Adrenal gland (tissue), 19 donors: ENCODE data around the gene CCL7. TPM values are rescaled to one million over a fixed set of nuclear protein-coding genes. Genes with fewer than 3 reads are reported as not detected.

Source experiments
- DNase-seq, 7 donors: peaks; one replicate each; pipeline ENCODE4 v3.0.0-alpha.2; 2019 to 2020
- H3K27ac ChIP-seq, 5 donors: fragments of 200-600 bp; sonication (generic) in 4 of 5; 1 replicate in 3 of 5; 2 replicates in 2 of 5; pipeline versions ENCODE4 v1.5.1 to v1.8.0; 2016 to 2020; ENCODE audit warnings: mild to moderate bottlenecking in 1 of 5
- H3K27me3 ChIP-seq: fragments of 200-600 bp; 2 replicates; pipeline ENCODE4 v1.8.0; 2021
- H3K36me3 ChIP-seq, 2 donors: fragments of 200-600 bp; replicated peaks in 1 of 2; 1 replicate in 1 of 2; 2 replicates in 1 of 2; pipeline versions ENCODE4 v1.5.1 to v1.8.0; 2018 to 2022
- H3K4me1 ChIP-seq, 2 donors: fragments of 200-600 bp; replicated peaks in 1 of 2; 1 replicate in 1 of 2; 2 replicates in 1 of 2; pipeline versions ENCODE4 v1.5.1 to v1.8.0; 2018 to 2021
- H3K4me3 ChIP-seq, 4 donors: fragments of 200-600 bp; sonication (generic) in 3 of 4; one replicate each; pipeline ENCODE4 v1.5.1; 2016 to 2018
- H3K9me3 ChIP-seq, 3 donors: fragments of 200-600 bp; sonication (generic) in 1 of 3; replicated peaks in 1 of 3; 1 replicate in 2 of 3; 2 replicates in 1 of 3; pipeline versions ENCODE4 v1.5.1 to v1.8.0; 2016 to 2021
- CTCF ChIP-seq, 6 experiments: fragments of 450-650 bp in 4 of 6; fragments of 200-600 bp in 2 of 6; sonication (generic) in 1 of 6; IDR thresholded peaks; 1 replicate in 5 of 6; 2 replicates in 1 of 6; pipeline versions ENCODE4 v1.5.1 to v1.8.0; 2016 to 2021; ENCODE audit warnings: antibody characterized with exemption in 6 of 6, mild to moderate bottlenecking in 2 of 6, moderate library complexity in 1 of 6
- POLR2A ChIP-seq, 2 donors: fragments of 450-650 bp; IDR thresholded peaks; one replicate each; pipeline ENCODE4 v1.6.1; 2017; ENCODE audit warnings: antibody characterized with exemption in 2 of 2, mild to moderate bottlenecking in 2 of 2, moderate library complexity in 1 of 2
- WGBS, 4 donors: extraction: QIAGEN DNeasy Blood & Tissue Kit in 2 of 4; methylation state at CpG; one replicate each; pipeline versions ENCODE4 v1.1.5 to v1.1.7; 2013 to 2017; 5-methylcytosine and 5-hydroxymethylcytosine counted together
- intact Hi-C, 2 donors: fragments of 100-400 bp; cut with DNase I; formaldehyde crosslinking; loops; one replicate each; pipeline versions ENCODE4 v1.14.1 to v1.15.0; 2022 to 2023
- long read RNA-seq, 10 donors: library from polyadenylated mRNA in 3 of 10; unstranded in 2 of 10; stranded (forward) in 1 of 10; transcript quantifications; one replicate each; pipeline ENCODE4 v2.0.0 and lab custom pipeline, GENCODE V29; 2021 to 2026
- polyA plus RNA-seq, 3 donors: library from polyadenylated mRNA; stranded (reverse); fragments of 200-250 nt in 2 of 3; fragments of 350-450 nt in 1 of 3; fragmentation: Illumina TruSeq in 1 of 3; extraction: RNeasy Lipid Tissue Mini Kit (QIAGEN cat#74804) in 1 of 3; gene quantifications; one replicate each; pipeline ENCODE4 v1.2.3, GENCODE V29; 2013 to 2014
- total RNA-seq, 9 donors: library from RNA; depleted of rRNA in 4 of 9; stranded (reverse); fragments of >200 nt in 4 of 9; fragments of 120-200 nt in 1 of 9; fragmentation: NEBNext Ultra II Directional in 1 of 9; extraction: Animal tissue kit (Norgen Biotek cat#: 25700) in 1 of 9; gene quantifications; one replicate each; pipeline versions ENCODE4 v1.1.0 to v1.2.4, GENCODE V29; 2013 to 2023
- donor health status: healthy with polysubstance abuse.
- donor health status: Bipolar disorder and iron deficiency.
- donor health status: DM: yes; HTN: yes; CAD: no.
- donor health status: DM: no; HTN: no; CAD: no.
- donor health status: DM: no; HTN: no; CAD: no.
- donor health status: DM: yes; HTN: yes; CAD: no.

Gene CCL7
- total RNA-seq = 1 to 10 TPM in 1 of 9 donors, not detected in 8; 2.2 TPM
- polyA plus RNA-seq = under 1 TPM in 2 of 3 donors, not detected in 1; 0.64 to 0.74 TPM
- long read RNA-seq, donor 1 = 0 reads
- long read RNA-seq, donor 2 = 0 reads
- long read RNA-seq, donor 3 = 0 reads
- long read RNA-seq, donor 4, partial matches to known transcripts = 0 of 1 reads
- long read RNA-seq, donor 4, other reads (novel, unspliced or antisense) = 0 of 1 reads
- long read RNA-seq, donor 5 = 0 reads
- long read RNA-seq, donor 6 = 0 reads
- long read RNA-seq, donor 7 = 0 reads
- long read RNA-seq, donor 8 = 0 reads
- long read RNA-seq, donor 9 = 0 reads
- long read RNA-seq, donor 10 = 0 reads

GRCh38 chr17:34269969-34270368 lies at the start of gene CCL7:
Gene CCL7 (plus strand): TSS chr17:34270221. CDS start chr17:34270291, 70 bp downstream.
- Histone ChIP-seq H3K9me3 (no peaks in the 10 kb centered on the region), H3K4me1 (no peaks in the 10 kb centered on the region), H3K27me3 (no peaks in the 10 kb centered on the region), H3K36me3 (no peaks in the 10 kb centered on the region), H3K27ac (no peak within 1 kb of the TSS), H3K4me3 (no peak within 1 kb of the TSS)
- intact Hi-C loops = no loop called here
- 0 to 9% (median 3%) methylated on average over 1 of the region's 1 CpG for WGBS, 4 donors
- no peak for DNase-seq
- no peak for TF ChIP-seq POLR2A (IDR thresholded peaks at IDR 0.05)
- no peak for TF ChIP-seq CTCF (IDR thresholded peaks at IDR 0.05)

- no peak overlapping the region for H3K4me3 ChIP-seq
- no peaks in the 10 kb centered on the region for H3K36me3 ChIP-seq
- WGBS, 4 donors = 75 to 86% (median 82%) methylated on average over 5 of the region's 5 CpGs
- H3K27ac ChIP-seq = no peak overlapping the region
- TF ChIP-seq CTCF (IDR thresholded peaks at IDR 0.05) (no peak), POLR2A (IDR thresholded peaks at IDR 0.05) (no peak)
- no peaks in the 10 kb centered on the region for H3K4me1 ChIP-seq
- intact Hi-C loops = no loop called here
- H3K27me3 ChIP-seq = no peaks in the 10 kb centered on the region
- no peaks in the 10 kb centered on the region for H3K9me3 ChIP-seq
- peak in 1 of 7 donors; percentile 11 for DNase-seq
Measured at GRCh38 chr17:34220752-34221395, 49.1 kb upstream of the CCL7 start.

GRCh38 chr17:34221411-34221810 lies 48.6 kb upstream of the CCL7 start:
- no peak overlapping the region for H3K27ac ChIP-seq
- H3K27me3 ChIP-seq = no peaks in the 10 kb centered on the region
- intact Hi-C loops = no loop called here
- no peak overlapping the region for H3K4me3 ChIP-seq
- no peak for TF ChIP-seq CTCF (IDR thresholded peaks at IDR 0.05)
- TF ChIP-seq POLR2A (IDR thresholded peaks at IDR 0.05) = no peak
- WGBS, 4 donors = 69 to 80% (median 77%) methylated on average over 4 of the region's 4 CpGs
- H3K9me3 ChIP-seq = no peaks in the 10 kb centered on the region
- no peak for DNase-seq
- no peaks in the 10 kb centered on the region for H3K4me1 ChIP-seq
- no peaks in the 10 kb centered on the region for H3K36me3 ChIP-seq

- H3K4me1 ChIP-seq = no peaks in the 10 kb centered on the region
- H3K36me3 ChIP-seq = no peaks in the 10 kb centered on the region
- no peaks in the 10 kb centered on the region for H3K27me3 ChIP-seq
- no peak overlapping the region for H3K27ac ChIP-seq
- WGBS, 4 donors = 63 to 79% (median 70%) methylated on average over 2 to 3 of the region's 3 CpGs
- intact Hi-C loops = no loop called here
- TF ChIP-seq POLR2A (IDR thresholded peaks at IDR 0.05) = no peak
- no peak for TF ChIP-seq CTCF (IDR thresholded peaks at IDR 0.05)
- H3K4me3 ChIP-seq = no peak overlapping the region
- H3K9me3 ChIP-seq = no peaks in the 10 kb centered on the region
- DNase-seq = no peak
Measured at GRCh38 chr17:34222722-34223497, 47.1 kb upstream of the CCL7 start.
